ENCODE measurements around the gene CDKL2. TPM values are rescaled to one million over a fixed set of nuclear protein-coding genes. Genes with fewer than 3 reads are reported as not detected.

Gene CDKL2
- total and polyA plus RNA-seq, 2 of the 4 experiments (the other 2 are of a cell fraction), result 0.09 to 0.18 TPM

- Histone ChIP-seq H2AFZ (replicated peaks; ENCODE audit: low read length, poor library complexity) (no peak overlapping the region), H3K23ac (ENCODE audit: low read depth, low read length) (no peak overlapping the region), H2BK15ac (ENCODE audit: low read depth, low read length) (no peak overlapping the region), H3K14ac (replicated peaks; ENCODE audit: low read depth, low read length) (no peak overlapping the region), H4K91ac (ENCODE audit: insufficient read depth, low read depth, low read length) (no peak overlapping the region), H3K18ac (ENCODE audit: low read depth, low read length) (no peak overlapping the region), H3K4me2 (ENCODE audit: low read depth, low read length) (no peak overlapping the region), H2BK20ac (ENCODE audit: low read depth, low read length) (no peak overlapping the region), H3K79me1 (ENCODE audit: low read depth in 1 of 2, low read length in 2 of 2) (no peaks in the 10 kb centered on the region), H4K8ac (ENCODE audit: low read depth in 2 of 2, low read length in 2 of 2) (no peak overlapping the region), H3K4ac (ENCODE audit: low read depth, low read length) (no peak overlapping the region), H2BK5ac (ENCODE audit: low read depth, low read length, poor library complexity, severe bottlenecking) (no peak overlapping the region), H3K27ac (ENCODE audit: insufficient read depth, low read length) (no peak overlapping the region), H2AK9ac (replicated peaks; ENCODE audit: low read depth, low read length, poor library complexity) (no peak overlapping the region), H2AK5ac (ENCODE audit: low read depth, low read length) (no peak overlapping the region), H4K5ac (ENCODE audit: low read depth, low read length) (no peak overlapping the region), H3K4me1 (ENCODE audit: control insufficient read depth, insufficient read depth, low read length) (no peaks in the 10 kb centered on the region), H3K9me3 (ENCODE audit: control insufficient read depth, insufficient read depth, low read length) (no peaks in the 10 kb centered on the region), H2BK120ac (ENCODE audit: low read depth, low read length) (no peak overlapping the region), H3K27me3 (ENCODE audit: control insufficient read depth, insufficient read depth, low read length) (peaks cover 7% of the 10 kb centered on the region), H3K56ac (ENCODE audit: extremely low read depth, insufficient read depth, low read length) (no peak overlapping the region), H3K9ac (ENCODE audit: low read depth, low read length) (no peak overlapping the region), H3K36me3 (ENCODE audit: control insufficient read depth, insufficient read depth, low read length) (no peaks in the 10 kb centered on the region), H3K9me1 (ENCODE audit: insufficient read depth, low read length) (no peaks in the 10 kb centered on the region), H4K20me1 (ENCODE audit: insufficient read depth, low read length) (no peaks in the 10 kb centered on the region), H3K4me3 (ENCODE audit: insufficient read depth, low read depth, low read length) (no peak overlapping the region)
- intact Hi-C loops (cut with micrococcal nuclease), result no loop called here
- DNase-seq, result no peak
- TF ChIP-seq MAFK (IDR thresholded peaks at IDR 0.05; ENCODE audit: low read depth, low read length) (no peak), CHD1 (IDR thresholded peaks at IDR 0.05; ENCODE audit: low read depth, low read length) (no peak), RAD21 (IDR thresholded peaks at IDR 0.05; ENCODE audit: low read length) (no peak), CEBPB (IDR thresholded peaks at IDR 0.05; ENCODE audit: low read depth, low read length) (no peak), NFE2L2 (IDR thresholded peaks at IDR 0.05; ENCODE audit: low read depth, low read length) (no peak), SMC3 (IDR thresholded peaks at IDR 0.05; ENCODE audit: low read depth, low read length) (no peak)
- ChIA-PET POLR2A (ENCODE audit: unreplicated experiment) (no interaction called here), CTCF (interaction anchor here (0.7 to 2.0 kb wide), 2 partner anchors 9 to 13 kb away, joined by 3 to 4 read pairs; no protein-coding TSS in a partner anchor)
- ATAC-seq (ENCODE audit: low read depth), result no peak
- in situ Hi-C loops (cut with MboI; ENCODE audit: low sequenced_read_pairs), result no loop called here
- dilution Hi-C loops (cut with HindIII; ENCODE audit: low sequenced_read_pairs, unreplicated experiment), result no loop called here
- WGBS, 2 experiments (ENCODE audit: extremely low coverage in 2 of 2, insufficient read length in 1 of 2), result 10% methylated on average over 2 of the region's 2 CpGs; no CpG with 5 or more reads in 1 of the 2 experiments
- no TSS peak for BruUV-seq (replicated peaks)
Observed at GRCh38 chr4:75584067-75584466, 46.3 kb downstream of the CDKL2 start.

All from IMR-90 (cell line).